Measurements from ENCODE around the gene OTX2. TPM values are rescaled to one million over a fixed set of nuclear protein-coding genes. Genes with fewer than 3 reads are reported as not detected.

OTX2 gene
- total and polyA plus RNA-seq, 7 donors, result not detected

DNA sequence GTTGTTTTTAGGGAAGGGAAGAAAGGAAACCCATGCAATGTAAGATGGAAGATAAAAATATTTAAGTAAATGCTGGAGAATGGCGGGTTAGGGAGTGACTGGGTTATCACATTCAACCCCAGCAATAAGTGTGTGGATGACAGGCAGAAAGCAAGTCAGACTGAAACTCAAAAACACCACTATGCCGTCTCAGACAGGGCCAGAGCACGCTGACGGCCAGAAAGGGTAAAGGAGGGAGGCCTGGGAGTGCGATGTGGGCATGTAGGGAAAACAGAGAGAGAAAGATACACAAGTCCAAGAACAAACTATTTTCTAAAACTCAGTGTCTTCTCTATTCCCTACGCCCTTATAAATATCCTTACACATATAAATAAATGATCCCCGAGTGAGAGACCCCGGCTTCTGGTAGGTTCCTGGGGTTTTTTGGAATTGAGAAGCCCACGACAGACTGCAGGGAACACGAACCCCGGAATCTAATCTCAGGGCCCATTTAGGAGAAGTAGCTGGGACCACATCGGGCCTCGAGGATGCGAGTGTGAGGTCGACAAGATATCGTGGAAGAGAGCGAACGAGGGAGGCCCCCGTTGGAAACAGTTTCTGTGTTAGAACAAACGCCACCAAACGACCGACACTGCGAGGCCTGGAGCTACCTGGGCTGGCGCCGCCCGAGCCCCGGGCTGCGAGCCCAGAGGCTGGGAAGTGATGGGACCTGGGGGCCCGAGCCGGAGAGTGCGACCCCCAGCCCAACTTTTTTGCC, 735 bp upstream of the OTX2 start:
- H3K27ac ChIP-seq, result no peak overlapping the region
- H3K4me3 ChIP-seq, result no peak overlapping the region
- intact Hi-C loops (cut with DNase I), result no loop called here
- H3K4me1 ChIP-seq, result peaks cover 0 to 25% (median 20%) of the 10 kb centered on the region in 4 donors
- no peaks in the 10 kb centered on the region for H3K9me3 ChIP-seq
- peaks cover 57 to 100% (median 88%) of the 10 kb centered on the region in 3 donors for H3K27me3 ChIP-seq
- no peak for DNase-seq
- no peaks in the 10 kb centered on the region for H3K36me3 ChIP-seq
- WGBS, 2 donors, result 6 to 9% methylated on average over 31 of the region's 31 CpGs
- no peak for TF ChIP-seq EP300 (IDR thresholded peaks at IDR 0.05)
- TF ChIP-seq CTCF (IDR thresholded peaks at IDR 0.05), result no peak
- no peak for TF ChIP-seq POLR2A (IDR thresholded peaks at IDR 0.05)
- no peak for TF ChIP-seq POLR2AphosphoS5 (IDR thresholded peaks at IDR 0.05)

- no peak overlapping the region for H3K27ac ChIP-seq
- H3K27me3 ChIP-seq, result peaks cover 62 to 100% (median 96%) of the 10 kb centered on the region in 3 donors
- no peak for DNase-seq
- H3K4me3 ChIP-seq, result peak overlapping the region in 1 of 4 donors; percentile 24
- H3K9me3 ChIP-seq, result no peaks in the 10 kb centered on the region
- H3K4me1 ChIP-seq, result peaks cover 0 to 25% (median 20%) of the 10 kb centered on the region in 4 donors
- WGBS, 2 donors, result 7 to 16% methylated on average over 63 of the region's 63 CpGs
- no peaks in the 10 kb centered on the region for H3K36me3 ChIP-seq
- no peak for TF ChIP-seq EP300 (IDR thresholded peaks at IDR 0.05)
- TF ChIP-seq CTCF (IDR thresholded peaks at IDR 0.05), result no peak
- TF ChIP-seq POLR2A (IDR thresholded peaks at IDR 0.05), result no peak
- TF ChIP-seq POLR2AphosphoS5 (IDR thresholded peaks at IDR 0.05), result no peak
- intact Hi-C loops (cut with DNase I), result no loop called here
Observed at GRCh38 chr14:56809270-56810146, 771 bp downstream of the OTX2 start.

GRCh38 chr14:56808383-56809269, 1.7 kb downstream of the OTX2 start:
- Histone ChIP-seq H3K27ac (no peak overlapping the region), H3K27me3 (peaks cover 65 to 100% (median 94%) of the 10 kb centered on the region in 3 donors), H3K9me3 (no peaks in the 10 kb centered on the region), H3K4me1 (peaks cover 0 to 25% (median 20%) of the 10 kb centered on the region in 4 donors), H3K4me3 (peak overlapping the region in 2 of 4 donors; percentile 14 to 24), H3K36me3 (no peaks in the 10 kb centered on the region)
- intact Hi-C loops (cut with DNase I), result no loop called here
- DNase-seq, result no peak
- WGBS, 2 donors, result 7 to 10% methylated on average over 71 of the region's 71 CpGs
- TF ChIP-seq CTCF (IDR thresholded peaks at IDR 0.05), result no peak
- no peak for TF ChIP-seq POLR2AphosphoS5 (IDR thresholded peaks at IDR 0.05)
- TF ChIP-seq EP300 (IDR thresholded peaks at IDR 0.05), result no peak
- TF ChIP-seq POLR2A (IDR thresholded peaks at IDR 0.05), result no peak

GRCh38 chr14:56808110-56808382, 2.2 kb downstream of the OTX2 start:
- DNase-seq, result no peak
- H3K27me3 ChIP-seq, result peaks cover 65 to 100% (median 93%) of the 10 kb centered on the region in 3 donors
- intact Hi-C loops (cut with DNase I), result no loop called here
- TF ChIP-seq EP300 (IDR thresholded peaks at IDR 0.05), result no peak
- no peak for TF ChIP-seq POLR2AphosphoS5 (IDR thresholded peaks at IDR 0.05)
- TF ChIP-seq POLR2A (IDR thresholded peaks at IDR 0.05), result no peak
- no peak for TF ChIP-seq CTCF (IDR thresholded peaks at IDR 0.05)
- no peaks in the 10 kb centered on the region for H3K9me3 ChIP-seq
- 4 to 5% methylated on average over 16 of the region's 16 CpGs for WGBS, 2 donors
- no peaks in the 10 kb centered on the region for H3K36me3 ChIP-seq
- no peak overlapping the region for H3K27ac ChIP-seq
- peaks cover 0 to 25% (median 20%) of the 10 kb centered on the region in 4 donors for H3K4me1 ChIP-seq
- peak overlapping the region in 2 of 4 donors; percentile 14 to 17 for H3K4me3 ChIP-seq
